Nephron progenitor cell (in vitro differentiated cells): ENCODE measurements around the gene CYP24A1.

Experiments used
- DNase-seq: peaks from one replicate; pipeline ENCODE4 v3.0.0; 2021
- H3K27ac Mint-ChIP-seq: 2 replicates; pipeline ENCODE4 v1.8.0; 2021; ENCODE audit warnings: mild to moderate bottlenecking, moderate library complexity, mixed read lengths
- H3K27me3 Mint-ChIP-seq: 2 replicates; pipeline ENCODE4 v1.8.0; 2021; ENCODE audit warnings: mild to moderate bottlenecking, low read depth, mixed read lengths; ENCODE audit not compliant: poor library complexity
- H3K36me3 Mint-ChIP-seq: 2 replicates; pipeline ENCODE4 v1.8.0; 2021; ENCODE audit warnings: low read depth, mixed read lengths
- H3K4me1 Mint-ChIP-seq: 2 replicates; pipeline ENCODE4 v1.8.0; 2021; ENCODE audit warnings: mixed read lengths
- H3K4me3 Mint-ChIP-seq: 2 replicates; pipeline ENCODE4 v1.8.0; 2021; ENCODE audit warnings: mild to moderate bottlenecking, moderate library complexity, mixed read lengths
- H3K9me3 Mint-ChIP-seq: 2 replicates; pipeline ENCODE4 v1.8.0; 2021; ENCODE audit warnings: mild to moderate bottlenecking, moderate library complexity, mixed read lengths
- TF ChIP-seq, protein P1 (sequence below): fragments of 200-600 bp; sonication (generic); IDR thresholded peaks from 2 replicates; pipeline ENCODE4 v1.5.0; 2021; ENCODE audit warnings: antibody characterized with exemption

CYP24A1 gene

DNA sequence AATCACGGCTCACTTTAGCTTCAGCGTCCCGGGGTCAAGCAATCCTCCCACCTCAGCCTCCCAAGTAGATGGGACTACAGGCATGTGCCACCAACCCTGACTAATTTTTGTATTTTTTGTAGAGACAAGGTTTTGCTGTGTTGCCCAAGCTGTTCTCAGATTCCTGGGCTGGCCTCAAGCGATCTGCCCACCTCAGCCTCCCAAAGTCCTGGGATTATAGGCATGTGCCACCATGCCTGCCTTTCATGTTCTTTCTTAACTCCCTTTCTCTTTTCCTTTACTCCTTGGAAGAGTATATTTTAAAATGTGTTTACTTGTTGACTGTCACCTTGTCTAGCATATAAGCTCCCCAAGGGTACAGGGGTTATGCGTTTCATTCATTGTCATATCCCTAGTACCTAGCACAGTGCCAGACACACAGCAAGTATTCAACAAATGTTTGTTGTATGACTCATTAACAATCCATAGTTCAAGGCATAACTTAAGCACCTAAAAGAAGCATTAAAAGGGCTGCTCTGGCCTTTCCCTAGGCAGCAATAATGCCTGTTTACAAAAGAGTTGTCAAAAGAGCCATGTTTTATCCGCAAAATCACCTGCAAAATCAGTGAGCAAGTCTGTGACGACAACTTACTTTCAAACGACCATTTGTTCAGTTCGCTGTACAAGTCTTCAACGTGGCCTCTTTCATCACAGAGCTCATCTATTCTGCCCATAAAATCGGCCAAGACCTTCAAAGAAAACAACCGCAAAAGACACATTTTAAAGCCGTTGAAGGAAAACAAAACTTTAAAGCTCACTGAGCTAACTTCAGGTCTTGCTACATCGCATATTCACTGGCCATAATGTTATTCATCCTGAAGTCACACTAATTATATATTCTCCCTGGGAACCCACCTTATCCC, 4.6 kb downstream of the CYP24A1 start:
- TF ChIP-seq, protein P1, sequence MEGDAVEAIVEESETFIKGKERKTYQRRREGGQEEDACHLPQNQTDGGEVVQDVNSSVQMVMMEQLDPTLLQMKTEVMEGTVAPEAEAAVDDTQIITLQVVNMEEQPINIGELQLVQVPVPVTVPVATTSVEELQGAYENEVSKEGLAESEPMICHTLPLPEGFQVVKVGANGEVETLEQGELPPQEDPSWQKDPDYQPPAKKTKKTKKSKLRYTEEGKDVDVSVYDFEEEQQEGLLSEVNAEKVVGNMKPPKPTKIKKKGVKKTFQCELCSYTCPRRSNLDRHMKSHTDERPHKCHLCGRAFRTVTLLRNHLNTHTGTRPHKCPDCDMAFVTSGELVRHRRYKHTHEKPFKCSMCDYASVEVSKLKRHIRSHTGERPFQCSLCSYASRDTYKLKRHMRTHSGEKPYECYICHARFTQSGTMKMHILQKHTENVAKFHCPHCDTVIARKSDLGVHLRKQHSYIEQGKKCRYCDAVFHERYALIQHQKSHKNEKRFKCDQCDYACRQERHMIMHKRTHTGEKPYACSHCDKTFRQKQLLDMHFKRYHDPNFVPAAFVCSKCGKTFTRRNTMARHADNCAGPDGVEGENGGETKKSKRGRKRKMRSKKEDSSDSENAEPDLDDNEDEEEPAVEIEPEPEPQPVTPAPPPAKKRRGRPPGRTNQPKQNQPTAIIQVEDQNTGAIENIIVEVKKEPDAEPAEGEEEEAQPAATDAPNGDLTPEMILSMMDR, result no peak
- H3K27me3 Mint-ChIP-seq, result peaks cover 45% of the 10 kb centered on the region
- H3K27ac Mint-ChIP-seq, result no peak overlapping the region
- H3K4me1 Mint-ChIP-seq, result peaks cover 46% of the 10 kb centered on the region
- H3K36me3 Mint-ChIP-seq, result no peaks in the 10 kb centered on the region
- H3K4me3 Mint-ChIP-seq, result no peak overlapping the region
- no peaks in the 10 kb centered on the region for H3K9me3 Mint-ChIP-seq
- no peak for DNase-seq

DNA sequence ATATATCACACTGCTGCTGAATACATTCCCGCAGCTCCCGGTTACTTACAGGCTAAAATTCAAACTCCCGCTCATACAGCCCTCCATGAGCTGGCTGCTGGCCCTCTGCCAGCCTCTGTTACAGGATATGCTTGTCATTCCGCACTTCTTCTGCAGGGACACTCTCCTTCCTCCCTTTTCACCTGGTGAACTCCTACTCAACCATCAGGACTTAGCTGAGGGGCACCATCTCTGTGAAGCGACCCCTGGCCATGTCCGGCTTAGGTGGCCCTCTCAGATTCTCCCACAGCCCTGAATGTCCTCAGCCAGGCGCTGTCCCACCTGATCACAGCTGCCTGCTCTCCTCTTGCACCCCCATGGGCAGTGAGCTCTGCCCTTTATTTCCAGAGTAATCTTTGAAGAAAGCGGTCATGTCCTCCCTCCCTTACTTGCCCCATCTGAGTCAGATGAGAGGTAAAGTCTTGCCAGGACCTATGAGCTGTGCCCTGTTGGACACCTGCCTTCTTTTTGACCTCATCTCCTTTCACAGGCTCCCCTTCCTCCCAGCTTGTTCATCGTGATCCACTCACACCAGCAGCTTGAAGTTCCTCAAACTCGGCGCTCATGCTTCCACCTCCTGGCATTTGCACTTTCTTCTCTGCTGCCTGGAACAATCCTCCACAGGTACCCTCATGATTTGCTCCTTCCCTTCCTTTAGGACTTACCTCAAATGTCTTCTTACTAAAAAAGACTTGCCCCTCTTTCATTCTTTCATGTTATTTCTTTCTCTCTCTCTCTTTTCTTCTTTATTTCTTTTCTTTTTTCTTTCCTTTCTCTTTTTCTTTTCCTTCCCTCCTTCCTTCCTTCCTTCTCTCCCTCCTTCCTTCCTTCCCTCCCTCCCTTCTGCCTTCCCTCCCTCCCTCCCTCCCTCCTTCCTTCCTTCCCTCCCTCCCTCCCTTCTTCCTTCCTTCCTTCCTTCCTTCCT, 5.6 kb downstream of the CYP24A1 start:
- H3K27ac Mint-ChIP-seq, result no peak overlapping the region
- H3K4me3 Mint-ChIP-seq, result no peak overlapping the region
- no peaks in the 10 kb centered on the region for H3K36me3 Mint-ChIP-seq
- no peaks in the 10 kb centered on the region for H3K9me3 Mint-ChIP-seq
- TF ChIP-seq, protein P1, result no peak
- no peak for DNase-seq
- H3K27me3 Mint-ChIP-seq, result peaks cover 35% of the 10 kb centered on the region
- peaks cover 40% of the 10 kb centered on the region for H3K4me1 Mint-ChIP-seq

DNA sequence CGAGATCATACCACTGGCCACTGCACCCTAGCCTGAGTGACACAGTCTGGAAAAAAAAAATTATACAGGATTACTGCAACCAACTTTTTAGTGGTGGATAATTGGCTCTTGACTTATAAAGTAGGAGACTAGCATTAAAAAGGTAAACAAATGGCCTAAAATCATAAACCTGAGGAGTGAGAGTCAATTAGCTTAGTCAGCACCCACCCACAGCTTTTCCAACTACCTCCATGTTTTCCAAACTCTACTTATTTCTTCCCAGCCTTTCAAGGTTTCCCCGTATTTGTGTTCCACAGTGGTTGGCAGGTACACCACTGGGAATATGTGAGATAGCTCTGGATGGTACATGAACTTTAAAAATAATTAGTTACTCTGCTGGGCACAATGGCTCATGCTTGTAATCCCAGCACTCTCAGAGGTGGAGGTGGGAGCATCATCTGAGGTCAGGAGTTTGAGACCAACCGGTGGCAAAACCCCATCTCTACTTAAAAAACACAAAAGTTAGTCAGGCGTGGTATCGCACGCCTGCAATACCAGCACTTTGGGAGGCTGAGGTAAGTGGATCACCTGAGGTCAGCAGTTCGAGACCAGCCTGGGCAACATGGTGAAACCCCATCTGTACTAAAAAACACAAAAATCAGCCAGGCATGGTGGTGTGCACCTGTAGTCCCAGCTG, 6.7 kb downstream of the CYP24A1 start:
- Mint-ChIP-seq H3K4me1 (peaks cover 38% of the 10 kb centered on the region), H3K27ac (no peak overlapping the region), H3K36me3 (no peaks in the 10 kb centered on the region), H3K4me3 (no peak overlapping the region), H3K9me3 (no peaks in the 10 kb centered on the region), H3K27me3 (peaks cover 25% of the 10 kb centered on the region)
- TF ChIP-seq, protein P1, result no peak
- no peak for DNase-seq

DNA sequence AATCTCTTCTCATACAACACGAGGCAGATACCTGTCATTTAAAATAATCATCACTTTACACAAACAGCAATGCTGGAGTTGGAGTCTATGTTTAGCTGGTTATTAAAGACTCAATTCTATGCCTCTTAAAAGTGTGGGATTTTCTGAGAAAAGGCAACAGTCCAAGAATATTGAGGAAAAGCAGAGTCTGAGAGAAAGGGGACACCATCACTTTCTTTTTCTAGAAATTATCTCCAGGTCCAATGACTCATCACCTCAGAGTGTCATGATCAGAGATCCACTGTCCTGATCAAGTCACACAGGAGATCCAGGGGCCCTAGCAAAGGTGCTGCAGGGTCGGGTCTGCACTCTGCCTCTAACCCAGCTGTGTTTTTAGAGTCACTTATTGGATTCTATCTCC, 8.0 kb downstream of the CYP24A1 start:
- H3K4me3 Mint-ChIP-seq, result no peak overlapping the region
- no peaks in the 10 kb centered on the region for H3K9me3 Mint-ChIP-seq
- H3K27me3 Mint-ChIP-seq, result peaks cover 11% of the 10 kb centered on the region
- H3K36me3 Mint-ChIP-seq, result no peaks in the 10 kb centered on the region
- peaks cover 35% of the 10 kb centered on the region for H3K4me1 Mint-ChIP-seq
- H3K27ac Mint-ChIP-seq, result no peak overlapping the region
- TF ChIP-seq, protein P1, result no peak
- no peak for DNase-seq

DNA sequence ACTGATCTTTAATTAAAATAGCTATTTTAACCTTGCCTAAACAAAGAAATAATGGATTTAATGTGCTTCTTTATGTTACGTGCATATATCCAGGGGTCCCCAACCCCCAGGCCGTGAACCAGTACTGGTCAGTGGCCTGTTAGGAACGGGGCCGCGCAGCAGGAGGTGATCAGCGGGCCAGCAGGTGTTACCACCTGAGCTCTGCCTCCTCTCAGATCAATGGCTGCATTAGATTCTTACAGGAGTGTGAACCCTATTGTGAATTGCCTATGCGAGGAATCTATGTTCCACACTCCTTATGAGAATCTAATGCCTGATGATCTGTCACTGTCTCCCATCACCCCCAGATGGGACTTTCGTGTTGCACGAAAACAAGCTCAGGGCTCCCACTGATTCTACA, 8.8 kb downstream of the CYP24A1 start:
- H3K9me3 Mint-ChIP-seq, result no peaks in the 10 kb centered on the region
- peaks cover 4% of the 10 kb centered on the region for H3K27me3 Mint-ChIP-seq
- no peaks in the 10 kb centered on the region for H3K36me3 Mint-ChIP-seq
- H3K27ac Mint-ChIP-seq, result no peak overlapping the region
- peaks cover 31% of the 10 kb centered on the region for H3K4me1 Mint-ChIP-seq
- no peak for DNase-seq
- TF ChIP-seq, protein P1, result no peak
- H3K4me3 Mint-ChIP-seq, result no peak overlapping the region
